B cell (primary cell): Measurements from ENCODE around the gene NRN1L. TPM values are rescaled to one million over a fixed set of nuclear protein-coding genes. Genes with fewer than 3 reads are reported as not detected.

Source experiments
- ATAC-seq: fragments of 200-7000 bp; cut with Tn5 transposase; one replicate; pipeline ENCODE4 v1.10.0; 2021; ENCODE audit warnings: low read depth, mild to moderate bottlenecking, moderate number of reproducible peaks, moderate library complexity
- CTCF ChIA-PET: fragments of 350-600 bp; sonication (Branson Sonifier 250); formaldehyde crosslinking; loops from one replicate; lab custom pipeline; 2021; ENCODE audit warnings: antibody characterized with exemption, inconsistent platforms; lab: Charles Lee
- POLR2A ChIA-PET: fragments of 350-600 bp; sonication (Branson Sonifier 250); formaldehyde crosslinking; loops from one replicate; lab custom pipeline; 2021; ENCODE audit warnings: antibody characterized with exemption; lab: Charles Lee
- DNase-seq: peaks from one replicate; pipeline ENCODE4 v3.0.0; 2013
- H2AFZ ChIP-seq: 2 replicates; pipeline ENCODE4 v1.6.1; 2012; ENCODE audit warnings: mild to moderate bottlenecking, low read depth, low read length; ENCODE audit not compliant: insufficient read depth, poor library complexity, severe bottlenecking
- H3K27ac ChIP-seq, 2 donors: 1 replicate in 1 of 2; 2 replicates in 1 of 2; pipeline ENCODE4 v1.5.1; 2012 to 2013; ENCODE audit warnings: low read length in 2 of 2, mild to moderate bottlenecking in 2 of 2, moderate library complexity in 1 of 2
- H3K27me3 ChIP-seq, 4 experiments: fragments of 200-600 bp in 1 of 4; sonication (generic) in 1 of 4; replicated peaks in 1 of 4; 1 replicate in 2 of 4; 2 replicates in 2 of 4; pipeline versions ENCODE4 v1.6.1 to v1.7.0; 2013 to 2016; ENCODE audit warnings: low read length in 3 of 4, mild to moderate bottlenecking in 2 of 4, mixed read lengths in 1 of 4, moderate library complexity in 1 of 4; ENCODE audit not compliant: insufficient read depth in 4 of 4, control insufficient read depth in 3 of 4; ENCODE audit errors: control extremely low read depth in 1 of 4
- H3K36me3 ChIP-seq, 2 experiments: replicated peaks in 1 of 2; 1 replicate in 1 of 2; 2 replicates in 1 of 2; pipeline versions ENCODE4 v1.6.1 to v1.7.1; 2013; ENCODE audit warnings: low read length in 1 of 2; ENCODE audit not compliant: insufficient read depth in 2 of 2, control insufficient read depth in 1 of 2; ENCODE audit errors: control extremely low read depth in 1 of 2, extremely low read depth in 1 of 2
- H3K4me1 ChIP-seq, 2 donors: fragments of 200-600 bp in 1 of 2; sonication (generic) in 1 of 2; 1 replicate in 1 of 2; 2 replicates in 1 of 2; pipeline versions ENCODE4 v1.5.1 to v1.6.1; 2013 to 2017; ENCODE audit warnings: low read length in 2 of 2; ENCODE audit not compliant: control insufficient read depth in 2 of 2, insufficient read depth in 2 of 2
- H3K4me2 ChIP-seq: replicated peaks from 2 replicates; pipeline ENCODE3; 2012; ENCODE audit warnings: mild to moderate bottlenecking, low read depth, low read length; ENCODE audit not compliant: poor library complexity, severe bottlenecking
- H3K4me3 ChIP-seq, 5 experiments: fragments of 200-600 bp in 1 of 5; sonication (generic) in 1 of 5; 1 replicate in 3 of 5; 2 replicates in 2 of 5; pipeline versions ENCODE4 v1.5.1 to v1.7.0; 2011 to 2016; ENCODE audit warnings: low read length in 4 of 5, mild to moderate bottlenecking in 4 of 5, low read depth in 2 of 5, control low read depth in 1 of 5, moderate library complexity in 1 of 5; ENCODE audit not compliant: insufficient read depth in 1 of 5; ENCODE audit errors: control extremely low read depth in 1 of 5, extremely low read depth in 1 of 5
- H3K79me2 ChIP-seq: fragments of 200-600 bp; sonication (generic); one replicate; pipeline ENCODE4 v1.6.0; 2016; ENCODE audit warnings: low read length; ENCODE audit not compliant: control insufficient read depth, insufficient read depth
- H3K9ac ChIP-seq: fragments of 200-600 bp; sonication (generic); 2 replicates; pipeline ENCODE4 v1.6.1; 2017; ENCODE audit warnings: mild to moderate bottlenecking, low read length, moderate library complexity
- H3K9me3 ChIP-seq, 3 donors: one replicate each; pipeline versions ENCODE4 v1.6.1 to v1.7.1; 2013; ENCODE audit warnings: low read length in 2 of 3; ENCODE audit not compliant: control insufficient read depth in 2 of 3, insufficient read depth in 1 of 3; ENCODE audit errors: control extremely low read depth in 1 of 3
- H4K20me1 ChIP-seq: 2 replicates; pipeline ENCODE4 v1.6.0; 2012; ENCODE audit warnings: mild to moderate bottlenecking, low read length; ENCODE audit not compliant: insufficient read depth, control insufficient read depth, poor library complexity, severe bottlenecking
- H3K27ac Mint-ChIP-seq: one replicate; pipeline ENCODE4 v1.8.0; 2021; ENCODE audit warnings: mixed read lengths
- H3K27me3 Mint-ChIP-seq: one replicate; pipeline ENCODE4 v1.8.0; 2021; ENCODE audit warnings: mixed read lengths
- H3K4me1 Mint-ChIP-seq: one replicate; pipeline ENCODE4 v1.8.0; 2021; ENCODE audit warnings: mixed read lengths
- H3K4me3 Mint-ChIP-seq: one replicate; pipeline ENCODE4 v1.8.0; 2021; ENCODE audit warnings: mixed read lengths
- H3K9me3 Mint-ChIP-seq: one replicate; pipeline ENCODE4 v1.8.0; 2022; ENCODE audit warnings: mixed read lengths; ENCODE audit not compliant: insufficient read depth
- CTCF ChIP-seq: fragments of 200-600 bp; IDR thresholded peaks from one replicate; pipeline ENCODE4 v1.8.0; 2022; ENCODE audit warnings: antibody characterized with exemption, mild to moderate bottlenecking
- EZH2 ChIP-seq: IDR thresholded peaks from 2 replicates; pipeline ENCODE4 v1.6.1; 2012; ENCODE audit warnings: borderline replicate concordance, low read depth, mild to moderate bottlenecking, moderate library complexity, low read length; ENCODE audit not compliant: insufficient read depth, poor library complexity, severe bottlenecking
- WGBS: methylation state at CpG from one replicate; pipeline ENCODE4 v1.1.5; 2013; ENCODE audit warnings: missing lambda C conversion rate; ENCODE audit not compliant: insufficient coverage; 5-methylcytosine and 5-hydroxymethylcytosine counted together
- intact Hi-C: fragments of 100-400 bp; cut with micrococcal nuclease; formaldehyde crosslinking; loops from one replicate; pipeline ENCODE4 v1.10.0; 2022
- polyA plus RNA-seq: library from polyadenylated mRNA; depleted of rRNA; stranded (reverse); fragments of >200 nt; gene quantifications from 2 replicates; pipeline ENCODE4 v1.2.3, GENCODE V29; 2012
- total RNA-seq, 2 donors: library from RNA; stranded (reverse); fragments of 120-200 nt in 1 of 2; gene quantifications; 1 replicate in 1 of 2; 2 replicates in 1 of 2; pipeline versions ENCODE4 v1.2.3 to v1.2.4, GENCODE V29; 2013 to 2022

Gene NRN1L
- total and polyA plus RNA-seq, 2 donors (not counting 1 experiment from before 2014, with no cell fraction given): 2.1 to 4.1 TPM

GRCh38 chr16:67845291-67846062, 39.2 kb upstream of the NRN1L start:
- Histone ChIP-seq H3K36me3 (no peaks in the 10 kb centered on the region), H3K79me2 (peaks cover 58% of the 10 kb centered on the region), H3K9me3 (peaks cover 0 to 5% (median 0%) of the 10 kb centered on the region in 3 donors), H3K4me1 (peaks cover 39 to 53% of the 10 kb centered on the region in 2 donors), H4K20me1 (peaks cover 36% of the 10 kb centered on the region), H3K9ac (peak overlapping the region; percentile 85), H3K4me2 (peak overlapping the region; percentile 97), H3K4me3 (peak overlapping the region in 4 of 5 experiments; percentile 64 to 86 (median 84)), H2AFZ (peak overlapping the region; percentile 93), H3K27ac (peak overlapping the region in 1 of 2 donors; percentile 81), H3K27me3 (no peaks in the 10 kb centered on the region)
- CTCF ChIA-PET: interaction anchor here (0.8 to 3.5 kb wide), 12 partner anchors 12 to 239 kb away, joined by 3 to 13 read pairs (median 4); partner anchors contain the start of genes DDX28, DUS2 and NFATC3
- H3K9me3 Mint-ChIP-seq: no peaks in the 10 kb centered on the region
- H3K4me3 Mint-ChIP-seq: peak overlapping the region; percentile 92
- POLR2A ChIA-PET: interaction anchor here (1.5 to 2.0 kb wide), 2 partner anchors 39 to 90 kb away, joined by 6 to 11 read pairs; partner anchors contain the start of genes PSMB10, RANBP10 and TSNAXIP1
- DNase-seq: no peak
- TF ChIP-seq CTCF: no peak
- no peak for TF ChIP-seq EZH2
- peak overlapping the region; percentile 93 for H3K27ac Mint-ChIP-seq
- H3K4me1 Mint-ChIP-seq: peaks cover 52% of the 10 kb centered on the region
- intact Hi-C loops: loop anchor here (1.0 to 10.0 kb wide), 10 partner anchors 12 to 1091 kb away; partner anchors contain the start of genes ATP6V0D1, CTCF, DYNC1LI2 and GFOD2
- ATAC-seq: no peak
- H3K27me3 Mint-ChIP-seq: no peaks in the 10 kb centered on the region
- 81% methylated on average over 5 of the region's 5 CpGs for WGBS
